DMS 273 treated with DMSO at 0.1 percent for 48 hours (cell line): ENCODE results near the gene ZNF652.

Experiments used
- DNase-seq: peaks from one replicate; lab custom pipeline; 2025; lab: John Stamatoyannopoulos, UW

ZNF652 gene

DNA sequence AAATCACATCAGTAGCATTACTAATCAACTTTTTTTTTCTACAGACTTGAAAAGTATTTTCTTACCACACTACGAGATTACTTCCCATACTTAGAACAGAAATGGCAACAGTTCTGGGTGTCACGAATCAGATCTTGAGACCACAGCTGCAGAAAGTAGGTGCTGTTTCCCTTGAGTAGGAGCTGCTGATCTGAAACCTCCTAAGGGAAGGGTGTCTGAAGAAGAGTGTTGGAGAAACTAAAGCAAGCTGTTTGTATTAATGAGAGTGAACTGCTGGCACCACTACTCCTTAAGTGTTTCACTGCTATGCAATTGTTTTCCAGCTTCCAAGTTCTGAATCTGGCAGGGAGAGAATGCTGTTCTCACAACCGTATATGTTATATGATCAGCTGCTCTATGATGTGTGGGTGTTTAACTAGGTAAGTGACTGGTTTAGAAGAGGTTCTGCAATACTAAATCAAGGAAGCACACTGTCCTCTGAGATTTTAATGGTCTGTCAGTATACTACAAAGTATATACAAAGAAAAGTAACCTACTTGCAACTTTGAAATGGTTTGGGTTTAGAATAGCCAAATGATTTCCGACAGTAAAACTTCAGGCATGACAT lies 3.3 kb downstream of the ZNF652 start:
- no peak for DNase-seq

DNA sequence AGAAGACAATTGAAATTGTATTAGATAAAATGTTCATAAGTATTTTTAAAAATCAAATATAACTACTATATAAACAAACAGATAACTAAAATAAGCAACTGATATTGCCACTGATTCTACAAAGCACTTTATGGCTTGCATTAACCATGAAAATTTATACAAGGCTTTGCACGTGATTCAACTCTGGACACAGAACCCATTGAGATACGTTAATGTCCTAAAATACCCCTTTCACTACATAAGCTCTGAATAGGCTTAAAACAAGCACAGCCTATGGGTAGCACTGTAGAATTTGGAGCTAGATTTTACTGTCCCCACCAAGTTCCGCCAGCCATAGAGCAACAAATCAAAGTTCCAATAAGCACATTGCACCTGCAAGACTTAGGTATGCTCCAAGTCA lies 4.5 kb downstream of the ZNF652 start:
- DNase-seq, result no peak

DNA sequence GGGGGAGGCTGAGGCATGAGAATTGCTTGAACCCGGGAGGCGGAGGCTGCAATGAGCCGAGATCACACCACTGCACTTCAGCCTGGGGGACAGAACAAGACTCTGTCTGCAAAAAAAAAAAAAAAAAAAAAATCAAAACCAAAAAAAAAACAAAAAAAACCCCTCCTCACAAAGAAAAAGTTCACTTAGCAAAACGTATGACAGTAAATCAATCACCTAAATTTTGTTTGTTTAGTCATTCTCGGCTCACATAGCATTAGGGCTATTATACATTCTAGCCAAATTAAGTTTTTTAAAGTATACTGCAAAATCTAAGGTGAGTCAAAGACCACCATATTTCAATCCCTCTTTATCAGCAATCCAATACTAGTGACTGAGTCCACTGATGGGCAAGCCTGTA lies 5.7 kb downstream of the ZNF652 start:
- DNase-seq, result no peak

DNA sequence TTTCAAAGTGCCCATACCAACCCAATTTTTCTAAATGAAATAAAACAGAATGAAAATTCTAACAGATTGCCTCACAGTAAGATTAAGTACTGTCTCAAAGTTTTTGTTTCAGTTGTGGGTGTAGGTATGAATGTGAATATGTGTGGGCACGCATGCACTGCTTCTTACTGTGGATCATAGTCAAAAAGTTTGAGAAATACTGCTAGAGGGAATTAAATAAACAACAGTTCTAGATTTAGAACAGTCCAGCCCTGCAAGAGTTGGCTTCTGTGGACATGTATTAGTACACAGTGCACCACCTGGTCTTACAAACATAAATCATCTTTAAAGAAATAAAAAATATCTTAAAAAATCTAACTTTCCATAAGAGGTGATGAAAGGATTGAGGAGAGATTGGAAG lies 8.4 kb downstream of the ZNF652 start:
- DNase-seq, result no peak

DNA sequence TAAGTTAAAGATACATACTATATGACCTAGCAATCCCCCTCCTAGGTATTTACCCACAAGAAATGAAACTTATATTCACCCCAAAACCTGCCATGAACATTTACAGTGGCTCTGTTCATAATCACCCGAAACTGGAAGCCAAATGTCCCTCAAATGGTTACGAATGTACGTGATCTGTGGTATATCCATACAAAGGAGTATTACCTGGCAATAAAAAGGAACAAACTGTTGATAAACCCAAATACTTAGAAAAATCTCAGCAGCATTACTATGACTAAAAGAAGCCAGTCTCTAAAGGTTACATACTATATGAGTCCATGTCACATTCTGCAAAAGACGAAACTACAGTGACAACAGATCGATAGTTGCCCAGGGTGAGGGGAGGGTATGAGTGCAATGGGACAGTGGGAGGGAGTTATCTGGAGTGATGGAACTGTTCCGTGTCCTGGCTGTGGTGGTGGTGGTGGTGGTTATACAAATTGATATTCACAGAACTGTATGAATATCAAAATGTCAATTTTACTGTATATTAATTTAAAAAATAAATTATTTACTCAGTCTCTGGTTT lies 9.4 kb downstream of the ZNF652 start:
- no peak for DNase-seq

DNA sequence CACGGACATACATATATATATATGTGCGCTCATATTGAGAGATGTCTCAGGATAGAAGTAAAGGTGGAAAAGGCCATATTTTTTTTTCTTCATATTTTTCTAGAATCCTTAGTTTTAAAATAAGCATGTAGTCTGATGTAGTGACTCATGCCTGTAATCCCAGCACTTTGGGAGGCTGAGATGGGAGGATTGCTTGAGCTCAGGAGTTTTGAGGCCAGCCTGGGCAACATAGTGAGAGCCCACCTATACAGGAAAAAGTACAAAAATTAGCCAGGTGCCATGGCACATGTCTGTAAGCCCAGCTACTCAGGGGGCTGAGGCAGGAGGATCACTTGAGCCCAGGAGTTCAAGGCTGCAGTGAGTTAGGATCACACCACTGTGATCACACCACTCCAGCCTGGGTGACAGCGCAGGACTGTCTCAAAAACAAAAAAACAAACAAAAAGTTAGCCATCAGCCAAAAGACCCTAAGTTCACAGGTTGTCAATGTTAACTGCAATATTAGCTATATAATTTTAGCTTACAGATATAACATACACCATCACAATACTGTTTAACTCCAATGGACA lies 10.4 kb downstream of the ZNF652 start:
- no peak for DNase-seq

DNA sequence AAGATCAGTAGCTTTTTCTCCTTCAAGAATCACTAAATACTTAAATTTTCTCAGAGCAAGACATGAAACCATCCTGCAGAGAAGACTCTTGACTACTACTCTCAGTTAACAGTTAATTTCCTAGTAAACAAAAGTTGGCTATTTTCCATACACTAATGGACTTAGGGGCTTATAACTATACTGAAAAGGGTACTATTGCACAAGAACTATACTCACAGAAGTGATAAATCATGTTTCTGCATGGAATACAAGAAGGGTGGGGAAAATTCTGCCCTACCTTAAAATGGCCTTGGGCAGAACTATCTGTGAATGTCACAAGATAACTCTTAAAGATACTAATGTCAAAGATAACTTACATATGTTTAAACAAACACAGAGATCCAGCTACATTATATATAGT lies 12.5 kb downstream of the ZNF652 start:
- no peak for DNase-seq

DNA sequence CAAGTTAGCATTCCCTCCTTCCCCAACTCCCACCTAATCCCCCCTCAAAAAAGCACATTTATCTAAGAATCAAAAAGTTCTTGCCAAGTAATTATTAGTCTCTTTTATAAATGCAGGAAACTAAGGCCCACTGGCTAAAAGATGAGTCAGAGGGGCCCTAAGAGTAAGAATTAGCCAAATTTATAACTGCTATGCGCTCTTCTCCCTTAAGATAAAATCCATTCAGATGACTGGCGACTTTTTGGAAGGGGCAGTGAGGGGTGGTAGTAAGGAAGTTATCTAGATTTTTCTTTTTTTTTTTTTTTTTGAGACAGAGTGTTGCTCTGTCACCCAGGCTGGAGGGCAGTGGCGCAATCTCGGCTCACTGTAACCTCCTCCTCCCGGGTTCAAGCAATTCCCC lies 17.1 kb downstream of the ZNF652 start:
- no peak for DNase-seq

DNA sequence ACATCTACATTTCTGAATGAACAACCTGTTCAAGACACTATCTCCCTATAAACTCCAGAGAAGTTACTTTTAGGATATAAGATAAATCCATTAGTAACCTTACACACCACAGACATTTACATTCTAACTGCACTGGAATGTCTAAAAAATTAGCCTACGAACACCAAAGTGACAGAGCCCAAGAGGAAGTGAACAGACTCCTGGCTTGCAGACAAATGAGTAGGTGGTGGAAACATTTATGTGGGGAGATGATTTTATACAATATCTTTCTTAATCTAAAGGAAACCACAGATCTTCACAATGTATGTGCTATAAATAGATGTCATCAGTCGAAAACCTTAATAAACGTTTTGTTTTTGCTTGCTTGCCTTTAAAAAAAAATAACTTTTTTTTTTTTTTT lies 18.8 kb downstream of the ZNF652 start:
- DNase-seq, result no peak

DNA sequence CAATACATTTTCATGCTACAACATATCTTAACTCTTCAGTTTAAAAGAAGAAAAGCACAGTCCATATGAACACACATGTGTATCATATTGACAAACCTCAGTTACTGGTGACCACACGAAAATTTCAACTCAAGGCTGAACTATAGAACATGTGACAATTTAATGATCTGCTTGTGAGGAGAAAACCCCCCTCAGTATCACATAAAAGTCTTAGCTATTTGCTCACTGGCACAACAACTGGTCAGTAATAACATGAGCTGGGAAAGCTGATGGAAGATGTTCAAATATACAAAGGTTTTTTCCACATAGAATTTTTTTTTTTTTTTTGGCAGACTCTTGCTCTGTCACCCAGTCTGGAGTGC lies 19.5 kb downstream of the ZNF652 start:
- DNase-seq, result no peak

DNA sequence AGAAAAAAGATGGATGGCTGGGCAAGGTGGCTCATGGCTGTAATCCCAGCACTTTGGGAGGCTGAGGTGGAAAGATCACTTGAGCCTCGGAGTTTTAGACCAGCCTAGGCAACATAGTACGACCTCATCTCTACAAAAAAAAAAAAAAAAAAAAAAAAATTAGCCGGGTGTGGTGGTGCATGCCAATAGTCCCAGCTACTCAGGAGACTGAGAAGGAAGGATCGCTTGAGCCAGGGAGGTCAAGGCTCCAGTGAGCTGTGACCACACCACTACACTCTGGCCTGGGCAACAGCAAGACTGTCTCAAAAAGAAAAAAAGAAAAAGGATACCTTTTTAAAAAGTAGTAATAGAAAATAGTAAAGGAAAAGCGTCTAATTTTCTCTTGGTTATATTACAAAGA lies 20.7 kb downstream of the ZNF652 start:
- no peak for DNase-seq

DNA sequence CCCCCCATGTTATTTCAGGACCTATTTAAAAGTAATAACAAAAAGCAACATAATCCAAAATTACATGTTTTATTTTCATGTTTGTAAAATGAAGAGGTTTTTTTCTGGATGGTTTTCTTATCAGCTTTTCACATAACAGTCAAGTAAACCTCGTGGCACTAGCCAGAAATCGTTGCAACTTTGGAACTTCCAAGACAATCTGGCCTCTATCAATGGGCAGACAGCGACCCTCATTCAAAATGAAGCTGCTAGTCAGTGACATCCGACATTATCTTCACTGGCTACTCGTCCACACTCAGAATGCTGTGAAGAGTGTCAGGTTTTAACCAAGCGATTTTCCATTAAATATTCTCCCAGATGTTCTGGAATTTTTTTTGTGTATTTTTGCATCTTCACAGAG lies 22.7 kb downstream of the ZNF652 start:
- DNase-seq, result no peak

DNA sequence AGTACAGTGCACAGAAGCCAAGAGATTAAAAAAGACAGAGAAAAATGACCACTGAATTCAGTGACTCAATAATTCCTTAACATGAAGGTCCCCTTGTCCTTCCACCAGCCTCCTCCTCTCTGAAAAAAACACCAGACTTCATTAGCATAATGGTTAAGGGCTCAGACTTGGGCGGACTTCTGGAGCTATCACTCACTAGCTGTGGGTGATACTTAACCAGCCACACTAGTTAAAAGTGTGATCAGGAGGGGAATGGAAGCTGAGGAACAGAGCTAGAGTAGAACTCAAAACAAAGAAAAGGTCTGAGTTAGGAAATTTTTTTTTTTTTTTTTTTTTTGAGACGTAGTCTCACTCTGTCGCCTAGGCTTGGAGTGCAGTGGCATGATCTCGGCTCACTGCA lies 23.2 kb downstream of the ZNF652 start:
- DNase-seq, result no peak

DNA sequence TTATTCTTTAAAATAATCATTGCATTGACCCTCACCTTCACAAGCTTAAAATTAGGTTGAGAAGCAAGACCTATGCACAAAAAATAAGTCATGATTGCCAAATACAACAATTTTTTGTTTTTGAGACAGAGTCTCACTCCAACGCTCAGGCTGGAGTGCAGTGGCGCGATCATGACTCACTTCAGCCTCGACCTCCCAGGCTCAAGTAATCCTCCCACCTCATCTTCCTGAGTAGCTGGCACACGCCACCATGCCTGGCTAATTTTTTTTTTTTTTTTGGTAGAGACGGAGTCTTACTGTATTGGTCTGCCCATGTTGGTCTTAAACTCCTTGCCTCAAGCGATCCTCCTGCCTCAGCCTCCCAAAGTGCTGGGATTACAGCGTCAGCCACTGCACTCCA lies 24.2 kb downstream of the ZNF652 start:
- DNase-seq, result no peak

DNA sequence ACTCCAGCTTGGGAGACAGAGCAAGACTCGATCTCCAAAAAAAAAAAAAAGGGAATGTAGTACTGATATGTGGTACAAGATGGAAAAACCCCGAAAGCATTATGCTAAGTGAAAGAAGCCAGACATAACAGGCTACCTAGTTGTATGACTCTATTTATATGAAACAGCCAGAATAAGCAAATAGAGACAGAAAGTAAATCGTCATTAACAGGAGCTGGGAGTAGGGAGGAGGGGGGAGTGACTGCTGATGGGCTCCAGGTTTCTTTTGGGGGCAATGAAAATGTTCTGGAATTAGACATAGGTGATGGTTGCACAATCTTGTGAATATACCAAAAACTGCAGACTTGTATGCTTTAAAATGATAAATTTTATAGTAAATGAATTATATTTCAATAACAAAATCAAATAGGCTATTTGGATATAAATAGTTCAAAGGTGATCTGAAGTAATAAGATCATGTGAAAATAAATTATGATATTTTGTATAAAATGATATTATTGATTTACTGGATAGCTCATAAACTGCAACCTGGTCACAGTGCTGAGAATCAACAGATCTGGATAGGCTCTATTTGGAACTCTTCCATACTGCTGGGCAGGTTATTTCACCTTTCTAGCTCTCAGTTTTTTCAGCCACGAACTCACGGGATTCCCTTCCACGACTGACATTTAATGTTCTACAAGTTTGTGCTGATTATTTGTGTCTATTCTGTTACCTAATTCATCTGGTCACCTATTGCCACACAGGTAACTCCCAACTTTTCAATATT lies 27.1 kb downstream of the ZNF652 start:
- DNase-seq, result no peak

DNA sequence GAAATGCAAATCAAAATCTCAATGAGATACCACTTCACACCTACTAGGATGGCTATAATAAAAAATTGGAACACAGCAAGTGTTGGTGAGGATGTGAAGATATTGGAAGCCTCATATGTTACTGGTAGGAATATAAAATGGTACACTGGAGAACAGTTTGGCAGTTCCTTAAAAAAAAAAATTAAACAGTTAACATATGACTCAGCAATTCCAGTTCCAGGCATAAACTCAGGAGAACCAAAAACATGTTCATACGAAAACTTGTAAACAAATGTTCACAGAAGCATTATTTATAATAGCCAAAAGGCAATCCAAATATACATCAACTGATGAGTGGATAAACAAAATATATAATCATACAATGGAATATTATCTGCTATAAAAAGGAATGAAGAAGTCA lies 28.2 kb downstream of the ZNF652 start:
- DNase-seq, result no peak

DNA sequence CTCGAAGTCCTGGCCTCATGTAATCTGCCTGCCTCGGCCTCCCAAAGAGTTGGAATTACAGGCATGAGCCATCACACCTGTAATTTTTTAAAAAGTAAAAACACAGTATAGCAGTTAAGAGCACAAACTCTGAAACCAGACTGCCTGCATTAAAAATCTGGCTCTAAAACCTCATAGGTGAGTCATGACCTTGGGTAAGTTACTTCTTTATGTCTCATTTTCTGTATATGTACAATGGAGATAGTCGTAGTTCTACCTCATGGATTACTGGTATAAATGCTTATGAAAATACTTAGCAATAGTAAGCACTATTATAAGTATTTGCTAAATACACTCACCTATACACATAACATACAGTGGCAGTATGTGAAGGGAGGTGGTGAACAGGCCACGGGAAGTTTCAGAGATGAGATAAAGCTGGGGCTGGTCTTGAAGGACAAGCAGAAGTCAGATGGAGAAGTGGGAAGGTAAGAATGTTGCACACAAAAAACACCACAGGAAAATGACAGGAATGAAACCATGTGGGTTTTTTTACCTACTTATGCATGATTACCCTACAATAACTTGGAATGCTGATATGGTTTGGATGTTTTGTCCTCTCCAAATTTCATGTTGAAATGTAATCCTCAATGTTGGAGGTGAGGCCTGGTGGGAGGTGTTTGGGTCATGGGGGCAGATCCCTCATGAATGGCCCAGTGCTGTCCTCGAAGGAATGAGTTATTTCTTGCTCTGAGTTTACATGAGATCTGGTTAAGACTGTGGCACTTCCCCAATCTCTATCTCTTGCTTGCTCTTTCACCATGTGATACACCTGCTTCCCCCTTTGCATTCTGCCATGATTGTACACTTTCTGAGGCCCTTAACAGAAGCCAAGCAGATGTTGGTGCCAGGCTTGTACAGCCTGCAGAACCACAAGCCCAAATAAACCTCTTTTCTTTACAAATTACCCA lies 33.9 kb downstream of the ZNF652 start:
- DNase-seq, result no peak

DNA sequence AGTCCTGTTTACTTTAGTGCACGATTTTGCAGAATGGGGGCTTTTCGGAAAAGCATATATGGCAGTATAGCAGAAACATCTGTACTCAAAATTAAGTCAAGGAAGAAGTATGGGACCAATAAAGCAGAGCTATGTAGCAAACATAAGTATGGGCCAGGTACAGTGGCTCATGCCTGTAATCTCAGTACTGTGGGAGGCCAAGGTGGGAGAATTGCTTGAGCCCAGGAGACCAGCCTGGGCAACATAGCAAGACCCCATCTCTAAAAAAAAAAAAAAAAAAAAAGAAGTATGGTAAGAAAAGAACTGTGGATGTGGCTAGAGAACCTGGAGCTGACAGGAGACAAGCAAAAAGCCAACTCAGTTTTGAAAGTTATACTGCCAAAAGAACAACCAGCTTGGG lies 36.1 kb downstream of the ZNF652 start:
- DNase-seq, result no peak

DNA sequence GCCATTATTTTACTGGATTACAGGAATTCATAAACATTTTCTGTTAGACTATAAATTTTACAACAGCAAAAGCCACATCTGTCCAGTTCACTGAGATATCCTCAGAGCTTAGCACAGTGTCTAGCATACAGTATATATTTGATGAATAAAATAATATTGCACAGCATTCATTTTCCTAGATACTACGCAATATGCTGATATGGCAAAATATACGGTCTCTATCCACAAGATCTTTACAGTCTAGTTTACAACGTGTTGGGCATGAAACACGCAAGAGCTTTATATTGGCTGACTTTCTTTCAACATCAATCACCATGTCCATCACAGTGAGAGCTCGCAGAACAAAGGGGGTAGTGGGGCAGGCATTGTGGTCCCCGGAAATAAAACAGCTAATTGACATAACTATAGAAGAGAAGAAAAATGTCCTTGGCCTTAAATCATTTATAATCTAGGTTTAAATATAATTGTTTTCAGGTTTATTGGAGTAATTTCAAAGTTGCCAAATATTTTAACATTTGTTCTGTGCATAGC lies 43.5 kb downstream of the ZNF652 start:
- no peak for DNase-seq

DNA sequence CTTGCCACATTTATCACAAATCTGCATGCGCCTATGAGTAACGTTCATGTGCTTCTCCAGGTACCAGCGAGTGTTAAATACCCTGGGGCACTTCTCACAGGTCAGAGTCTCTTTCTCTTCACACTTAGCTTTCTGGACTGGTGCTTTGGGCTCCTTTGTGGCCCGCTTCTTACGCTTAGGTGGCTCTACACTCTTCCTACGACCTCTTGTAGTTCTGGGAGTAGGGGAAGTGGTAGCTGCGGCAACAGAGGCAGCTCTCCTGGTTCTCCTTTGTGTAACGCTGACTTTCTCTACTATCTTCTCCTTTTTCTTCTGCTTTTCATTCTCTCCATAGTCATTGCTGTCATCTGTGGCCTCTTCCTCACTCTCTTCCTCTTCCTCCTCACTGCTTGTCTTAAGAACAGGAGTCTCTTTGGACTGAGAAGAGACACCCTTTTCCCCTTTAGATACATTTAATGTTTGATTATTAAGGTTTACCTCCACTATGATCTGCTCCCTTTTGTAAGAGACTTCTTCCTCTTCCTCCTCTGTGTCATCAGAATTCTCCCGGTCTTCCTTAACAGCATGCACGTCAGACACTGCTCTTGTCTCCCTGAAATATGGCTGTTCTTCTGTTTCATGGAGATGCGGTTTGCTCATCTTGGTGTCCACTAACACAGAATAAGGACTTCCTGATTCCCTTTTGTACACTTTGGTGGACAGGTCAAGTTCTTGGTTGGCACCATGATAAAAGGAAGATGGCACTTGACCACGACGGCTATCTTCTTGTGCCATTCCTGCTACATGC lies 45.0 kb downstream of the ZNF652 start:
- DNase-seq, result no peak

DNA sequence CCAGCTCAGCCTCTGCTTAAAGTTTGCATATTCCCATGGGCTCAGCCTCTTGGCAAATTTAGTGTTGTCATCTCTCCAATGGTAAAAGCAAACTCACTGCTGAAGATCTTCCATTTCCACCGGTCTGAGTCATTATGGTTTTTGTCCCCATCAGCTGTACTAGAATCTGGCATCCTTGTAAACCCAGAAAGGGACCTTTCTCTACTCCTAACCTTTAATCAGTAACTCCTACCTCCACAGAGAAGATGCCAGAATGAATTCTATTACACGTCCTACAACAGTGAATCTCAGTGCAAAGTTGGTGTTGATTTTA lies 45.8 kb downstream of the ZNF652 start:
- DNase-seq, result no peak
